IPS-18a (cell line): Measurements from ENCODE around the gene TNIK.

ENCODE experiments used
- H3K27ac ChIP-seq: one replicate; pipeline ENCODE4 v1.5.1; 2013; ENCODE audit warnings: low read length
- H3K27me3 ChIP-seq: one replicate; pipeline ENCODE4 v1.6.1; 2013; ENCODE audit warnings: mild to moderate bottlenecking, low read length; ENCODE audit not compliant: control insufficient read depth, insufficient read depth
- H3K36me3 ChIP-seq: one replicate; pipeline ENCODE4 v1.6.1; 2013; ENCODE audit warnings: low read depth, low read length; ENCODE audit not compliant: control insufficient read depth
- H3K4me1 ChIP-seq: one replicate; pipeline ENCODE4 v1.6.1; 2013; ENCODE audit warnings: low read depth, low read length; ENCODE audit not compliant: control insufficient read depth
- H3K4me3 ChIP-seq: one replicate; pipeline ENCODE4 v1.5.1; 2013; ENCODE audit warnings: low read length
- H3K9ac ChIP-seq: one replicate; pipeline ENCODE4 v1.6.1; 2013; ENCODE audit warnings: mild to moderate bottlenecking, low read length, moderate library complexity
- H3K9me3 ChIP-seq: one replicate; pipeline ENCODE4 v1.6.1; 2013; ENCODE audit warnings: low read depth, low read length; ENCODE audit not compliant: control insufficient read depth

Gene TNIK

GRCh38 chr3:171396048-171396447 is 64.2 kb downstream of the TNIK start:
- Histone ChIP-seq H3K27ac (no peak overlapping the region), H3K9ac (no peak overlapping the region), H3K27me3 (no peaks in the 10 kb centered on the region), H3K4me1 (peaks cover 21% of the 10 kb centered on the region), H3K9me3 (peaks cover 5% of the 10 kb centered on the region), H3K4me3 (no peak overlapping the region), H3K36me3 (no peaks in the 10 kb centered on the region)

- H3K9me3 ChIP-seq = peaks cover 5% of the 10 kb centered on the region
- no peaks in the 10 kb centered on the region for H3K27me3 ChIP-seq
- H3K9ac ChIP-seq = peak overlapping the region; percentile 10
- H3K27ac ChIP-seq = peak overlapping the region; percentile 38
- H3K4me1 ChIP-seq = peaks cover 22% of the 10 kb centered on the region
- H3K36me3 ChIP-seq = no peaks in the 10 kb centered on the region
- H3K4me3 ChIP-seq = peak overlapping the region; percentile 29
These were observed 67.0 kb downstream of the TNIK start for GRCh38 chr3:171393032-171393744.

- no peak overlapping the region for H3K4me3 ChIP-seq
- peaks cover 22% of the 10 kb centered on the region for H3K4me1 ChIP-seq
These were observed 68.8 kb downstream of the TNIK start for GRCh38 chr3:171391432-171391831.

GRCh38 chr3:171390051-171390941 is 69.9 kb downstream of the TNIK start:
- Histone ChIP-seq H3K4me3 (no peak overlapping the region), H3K4me1 (peaks cover 27% of the 10 kb centered on the region), H3K36me3 (no peaks in the 10 kb centered on the region), H3K27me3 (no peaks in the 10 kb centered on the region), H3K9ac (no peak overlapping the region), H3K27ac (no peak overlapping the region), H3K9me3 (peaks cover 5% of the 10 kb centered on the region)

More at GRCh38 chr3:171391432-171391831, 68.8 kb downstream of the TNIK start:
- no peak overlapping the region for H3K9ac ChIP-seq
- no peaks in the 10 kb centered on the region for H3K36me3 ChIP-seq
- H3K27ac ChIP-seq = no peak overlapping the region
- no peaks in the 10 kb centered on the region for H3K27me3 ChIP-seq
- peaks cover 5% of the 10 kb centered on the region for H3K9me3 ChIP-seq

GRCh38 chr3:171389491-171389890 is 70.7 kb downstream of the TNIK start:
- Histone ChIP-seq H3K36me3 (no peaks in the 10 kb centered on the region), H3K27ac (no peak overlapping the region), H3K9me3 (peaks cover 5% of the 10 kb centered on the region), H3K9ac (no peak overlapping the region), H3K4me1 (peaks cover 35% of the 10 kb centered on the region), H3K4me3 (no peak overlapping the region), H3K27me3 (no peaks in the 10 kb centered on the region)

GRCh38 chr3:171388527-171388926 is 71.7 kb downstream of the TNIK start:
- peaks cover 39% of the 10 kb centered on the region for H3K4me1 ChIP-seq
- no peaks in the 10 kb centered on the region for H3K36me3 ChIP-seq
- H3K4me3 ChIP-seq = no peak overlapping the region
- peaks cover 5% of the 10 kb centered on the region for H3K9me3 ChIP-seq
- H3K27me3 ChIP-seq = no peaks in the 10 kb centered on the region
- no peak overlapping the region for H3K27ac ChIP-seq
- H3K9ac ChIP-seq = no peak overlapping the region

- Histone ChIP-seq H3K4me1 (peaks cover 38% of the 10 kb centered on the region), H3K36me3 (no peaks in the 10 kb centered on the region), H3K27me3 (no peaks in the 10 kb centered on the region), H3K4me3 (no peak overlapping the region), H3K27ac (no peak overlapping the region), H3K9ac (no peak overlapping the region), H3K9me3 (peaks cover 5% of the 10 kb centered on the region)
These were observed 73.1 kb downstream of the TNIK start for GRCh38 chr3:171387062-171387461.

GRCh38 chr3:171385086-171385485 is 75.1 kb downstream of the TNIK start:
- no peak overlapping the region for H3K27ac ChIP-seq
- H3K27me3 ChIP-seq = no peaks in the 10 kb centered on the region
- H3K9me3 ChIP-seq = no peaks in the 10 kb centered on the region
- H3K9ac ChIP-seq = no peak overlapping the region
- H3K36me3 ChIP-seq = no peaks in the 10 kb centered on the region
- H3K4me3 ChIP-seq = no peak overlapping the region
- peaks cover 55% of the 10 kb centered on the region for H3K4me1 ChIP-seq

- Histone ChIP-seq H3K27ac (no peak overlapping the region), H3K27me3 (no peaks in the 10 kb centered on the region), H3K36me3 (no peaks in the 10 kb centered on the region), H3K9ac (no peak overlapping the region), H3K4me3 (peak overlapping the region; percentile 2), H3K9me3 (no peaks in the 10 kb centered on the region), H3K4me1 (peaks cover 55% of the 10 kb centered on the region)
These were observed 75.9 kb downstream of the TNIK start for GRCh38 chr3:171384101-171384891.

- peaks cover 49% of the 10 kb centered on the region for H3K4me1 ChIP-seq
- no peaks in the 10 kb centered on the region for H3K9me3 ChIP-seq
- H3K9ac ChIP-seq = no peak overlapping the region
- no peaks in the 10 kb centered on the region for H3K36me3 ChIP-seq
- H3K27me3 ChIP-seq = no peaks in the 10 kb centered on the region
- peak overlapping the region; percentile 2 for H3K4me3 ChIP-seq
- no peak overlapping the region for H3K27ac ChIP-seq
These were observed 76.8 kb downstream of the TNIK start for GRCh38 chr3:171383206-171384018.
